ENCODE results near the gene RPP14.
"Not testable (repeated sequence)": the region's sequence is repeated elsewhere in the genome, so short reads cannot be mapped to it uniquely, and the experiment has no call there.

The RPP14 gene

DNA sequence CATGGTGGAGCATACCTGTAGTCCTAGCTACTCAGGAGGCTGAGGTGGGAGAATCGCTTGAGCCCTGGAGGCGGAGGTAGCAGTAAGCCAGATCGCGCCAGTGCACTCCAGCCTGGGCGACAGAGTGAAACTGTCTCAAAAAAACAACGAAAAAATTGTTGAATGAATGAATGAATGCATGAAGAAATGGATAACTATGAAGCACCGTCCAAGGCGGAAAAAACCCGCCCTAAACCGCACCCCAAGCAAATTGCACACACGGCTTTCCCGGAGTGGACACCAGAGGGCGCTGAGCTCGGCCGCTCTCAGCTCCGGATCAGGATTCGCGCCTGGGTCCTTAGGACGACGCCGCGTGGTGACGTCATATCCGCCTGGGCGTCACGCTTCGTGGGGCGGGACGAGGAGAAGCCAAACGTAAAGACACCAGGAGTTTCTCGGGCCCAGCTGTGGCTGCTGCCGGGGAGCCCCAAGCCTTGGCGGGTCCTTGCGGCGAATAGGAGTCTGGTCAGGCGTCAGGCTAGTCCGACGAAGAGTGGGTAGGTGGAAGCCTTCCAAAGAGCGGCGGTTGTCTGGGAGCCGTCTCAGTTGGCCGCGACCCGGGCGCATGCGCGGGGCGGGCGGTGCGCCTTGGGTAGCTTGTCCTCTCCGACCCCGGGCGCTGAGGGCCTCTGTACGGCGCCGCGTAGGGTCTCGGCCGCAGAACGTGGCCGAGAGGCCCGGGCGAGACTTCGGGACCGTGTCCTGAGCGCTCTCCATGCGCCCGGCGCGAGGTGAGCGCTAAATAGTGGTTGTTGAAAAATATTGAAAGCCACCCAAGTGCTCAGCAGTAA lies at the start of gene RPP14, which contains the start of gene HTD2:
Gene RPP14 (plus strand): TSS at position 364 of the 830 bp plus-strand sequence. CDS start 4,085 bp downstream, outside the sequence.
Gene HTD2 (plus strand): TSS at position 639 of the 830 bp plus-strand sequence. CDS start 11,094 bp downstream, outside the sequence.
- peak; percentile 58 for DNase-seq

DNA sequence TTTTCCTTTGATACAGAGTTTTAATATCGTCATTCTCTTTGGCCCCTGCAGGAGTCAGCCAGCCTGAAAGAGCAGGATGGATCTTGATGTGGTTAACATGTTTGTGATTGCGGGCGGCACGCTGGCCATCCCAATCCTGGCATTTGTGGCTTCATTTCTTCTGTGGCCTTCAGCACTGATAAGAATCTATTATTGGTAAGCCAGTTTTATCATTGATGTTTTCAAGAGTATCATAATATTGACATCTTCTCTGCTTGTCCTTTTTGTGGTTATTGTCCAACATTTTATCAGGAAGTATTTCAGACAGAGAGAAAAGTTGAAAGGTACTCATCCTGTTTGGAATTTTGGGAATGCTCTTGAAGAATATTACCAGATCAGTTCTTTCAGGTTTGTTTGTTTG lies 49.5 kb upstream of the RPP14 start:
- DNase-seq = no peak

DNA sequence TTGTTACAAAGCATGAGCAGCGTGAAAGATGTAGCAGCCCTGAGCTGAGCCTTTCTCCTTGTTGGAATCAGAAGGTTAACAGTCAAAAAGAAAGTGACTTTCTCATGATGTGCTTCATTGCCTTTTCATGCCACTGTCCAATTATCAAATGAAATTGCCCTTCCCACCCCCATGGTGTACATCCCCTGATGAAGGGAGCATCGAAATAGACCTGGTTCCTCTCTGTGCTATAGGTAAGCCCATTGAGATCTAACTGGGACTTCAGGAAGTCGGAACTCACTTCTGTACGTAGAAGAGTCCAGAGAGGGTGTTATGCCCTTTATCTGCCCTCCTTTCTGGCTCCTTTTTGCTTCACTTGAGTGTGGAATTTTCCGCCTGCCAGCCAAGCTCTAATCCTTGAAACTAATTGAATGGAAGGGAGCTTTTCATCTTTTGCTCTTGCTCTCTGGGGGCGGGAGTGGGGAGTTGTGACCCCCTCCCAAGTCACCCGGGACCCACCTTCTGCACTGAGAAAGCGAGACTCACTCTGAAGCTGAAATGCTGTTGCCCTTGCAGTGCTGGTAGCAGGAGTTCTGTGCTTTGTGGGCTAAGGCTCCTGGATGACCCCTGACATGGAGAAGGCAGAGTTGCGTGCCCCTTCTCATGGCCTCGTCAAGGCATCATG lies 47.5 kb upstream of the RPP14 start:
- no peak for DNase-seq

DNA sequence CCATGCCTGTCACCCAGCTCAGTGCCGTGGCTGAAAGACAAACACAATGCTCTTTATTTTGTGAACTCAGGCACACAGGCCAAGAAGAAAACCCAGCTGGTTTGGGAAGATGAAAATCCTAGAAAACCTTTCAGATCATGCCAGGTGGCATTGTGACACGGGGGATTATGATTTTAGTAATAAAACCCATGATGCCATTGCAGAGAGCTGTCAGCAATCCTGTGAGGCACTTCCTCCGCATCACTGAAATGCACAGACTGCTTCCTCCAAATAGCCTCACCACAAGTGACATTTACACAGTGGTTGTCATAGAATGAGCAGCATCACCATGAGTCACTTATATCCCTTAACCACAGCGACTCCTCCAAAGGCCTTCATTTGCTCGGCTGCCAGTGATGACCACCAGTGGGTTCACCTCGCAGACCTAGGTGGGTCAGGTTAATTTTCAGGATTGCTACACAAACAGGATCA lies 45.7 kb upstream of the RPP14 start:
- no peak for DNase-seq

DNA sequence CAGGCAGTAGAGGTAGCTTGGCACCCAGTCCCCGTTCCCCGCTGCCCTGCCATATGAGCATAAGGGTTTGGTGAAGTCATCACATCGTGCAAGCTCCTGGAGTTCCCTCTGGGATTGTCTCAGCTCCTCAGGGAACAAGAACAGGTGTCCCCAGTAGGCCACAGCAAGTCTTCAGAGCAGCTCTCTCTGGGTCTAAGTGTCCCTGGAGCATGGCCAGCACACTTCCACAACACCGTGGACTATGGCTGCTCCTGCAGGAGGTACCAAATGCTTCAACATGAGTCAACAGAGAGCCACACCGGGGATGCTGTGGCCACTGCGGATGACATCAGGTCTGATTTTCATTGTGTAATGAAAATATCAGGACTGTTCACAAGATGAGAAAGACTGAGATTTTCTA lies 45.3 kb upstream of the RPP14 start:
- DNase-seq = no peak

DNA sequence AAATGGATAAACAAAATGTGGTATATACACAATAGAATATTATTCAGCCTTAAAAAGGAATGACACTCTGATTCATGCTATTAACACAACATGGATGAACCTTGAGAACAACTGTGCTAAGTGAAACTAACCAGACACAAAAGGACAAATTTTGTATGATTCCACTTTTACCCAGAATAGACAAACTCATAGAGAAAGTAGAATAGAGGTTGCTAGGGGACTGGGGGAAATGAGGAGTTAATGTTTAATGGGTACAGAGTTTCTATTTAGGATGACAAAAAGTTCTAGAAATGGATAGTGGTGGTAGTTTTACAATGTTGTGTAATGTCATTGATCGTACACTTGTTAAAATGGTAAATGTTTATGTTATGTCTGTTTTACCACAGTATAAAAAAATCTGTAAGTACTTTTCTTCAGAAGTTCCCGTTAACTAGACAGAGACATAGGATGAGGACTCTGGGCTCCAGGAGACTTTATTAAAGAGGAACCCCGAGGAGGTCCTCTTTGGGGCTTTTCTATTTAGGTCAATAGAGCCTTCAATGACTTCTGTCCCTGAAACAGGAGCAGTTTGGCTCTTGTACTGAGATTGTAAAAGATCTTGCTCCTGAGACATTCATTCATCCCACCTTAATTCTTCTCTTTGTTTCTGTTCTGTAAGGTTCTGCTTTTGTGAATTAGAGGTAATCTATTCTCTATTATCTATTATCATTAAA lies 43.9 kb upstream of the RPP14 start:
- no peak for DNase-seq

DNA sequence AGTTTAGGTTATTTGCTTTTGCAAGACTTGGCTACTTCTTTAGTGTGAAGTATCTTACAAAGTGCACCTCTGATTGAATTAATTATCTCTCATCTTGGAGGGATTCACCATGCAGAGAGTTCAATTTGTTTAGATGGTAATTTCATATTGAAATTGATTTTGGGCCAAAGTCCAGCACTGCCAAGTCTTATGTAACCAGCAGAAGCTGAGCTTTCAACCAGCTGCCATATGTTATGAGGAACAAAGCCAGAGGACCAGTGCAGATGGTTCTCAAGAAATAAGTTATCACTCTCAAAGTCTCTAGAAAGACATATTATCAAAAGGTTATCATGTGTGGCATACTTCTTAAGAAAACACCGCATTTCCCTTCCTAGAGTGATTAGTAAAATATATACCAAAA lies 39.5 kb upstream of the RPP14 start:
- DNase-seq = no peak

DNA sequence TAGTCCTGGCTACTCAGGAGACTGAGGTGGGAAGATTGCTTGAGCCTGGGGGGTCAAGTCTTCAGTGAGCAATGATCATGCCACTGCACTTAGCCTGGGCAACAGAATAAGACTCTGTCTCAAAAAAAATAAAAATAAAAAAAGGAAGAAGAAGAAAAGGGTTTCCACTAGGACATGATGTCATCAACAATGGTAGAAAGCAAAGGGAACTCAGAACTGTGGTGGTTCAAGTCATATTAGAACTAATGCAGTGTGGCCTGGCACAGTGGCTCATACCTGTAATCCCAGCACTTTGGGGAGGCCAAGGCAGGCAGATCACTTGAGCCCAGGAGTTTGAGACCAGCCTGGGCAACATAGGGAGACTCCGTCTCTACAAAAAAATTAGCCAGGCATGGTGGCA lies 38.5 kb upstream of the RPP14 start:
- DNase-seq = not testable (repeated sequence)

DNA sequence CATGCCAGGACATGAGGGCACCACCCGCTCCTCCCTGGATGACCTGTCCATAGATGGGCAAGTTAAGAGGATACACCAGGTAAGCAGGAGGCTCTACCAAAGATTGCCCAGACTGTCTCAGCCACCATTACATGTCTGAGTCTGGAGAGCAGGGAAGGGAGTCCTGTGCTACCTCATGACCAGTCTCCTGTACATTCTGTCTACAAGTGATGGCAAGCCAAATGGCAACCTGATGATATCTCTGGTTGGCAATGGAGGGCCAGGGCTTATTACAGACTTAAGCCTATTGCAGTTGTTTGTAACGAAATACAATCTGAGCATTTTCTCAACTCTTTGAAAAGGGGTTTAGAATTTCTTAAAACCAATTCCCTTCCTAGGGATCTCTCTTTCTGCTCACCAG lies 36.7 kb upstream of the RPP14 start:
- DNase-seq = no peak

DNA sequence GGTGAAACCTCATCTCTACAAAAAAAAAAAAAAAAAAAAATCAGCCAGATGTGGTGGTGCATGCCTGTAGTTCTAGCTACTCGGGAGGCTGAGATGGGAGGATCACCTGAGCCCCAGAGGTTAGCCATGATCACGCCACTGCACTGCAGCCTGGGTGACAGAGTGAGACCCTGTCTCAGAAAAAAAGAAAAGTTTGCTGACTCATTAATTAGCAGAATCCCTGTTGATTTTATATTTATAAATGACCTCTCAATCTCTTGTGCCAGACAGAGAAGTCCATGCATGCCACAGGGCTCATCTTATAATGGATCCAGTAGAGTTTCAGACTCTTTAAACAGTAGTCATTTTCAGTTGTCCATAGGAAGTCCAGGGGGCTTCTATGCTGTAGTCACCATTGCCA lies 35.6 kb upstream of the RPP14 start:
- no peak for DNase-seq

DNA sequence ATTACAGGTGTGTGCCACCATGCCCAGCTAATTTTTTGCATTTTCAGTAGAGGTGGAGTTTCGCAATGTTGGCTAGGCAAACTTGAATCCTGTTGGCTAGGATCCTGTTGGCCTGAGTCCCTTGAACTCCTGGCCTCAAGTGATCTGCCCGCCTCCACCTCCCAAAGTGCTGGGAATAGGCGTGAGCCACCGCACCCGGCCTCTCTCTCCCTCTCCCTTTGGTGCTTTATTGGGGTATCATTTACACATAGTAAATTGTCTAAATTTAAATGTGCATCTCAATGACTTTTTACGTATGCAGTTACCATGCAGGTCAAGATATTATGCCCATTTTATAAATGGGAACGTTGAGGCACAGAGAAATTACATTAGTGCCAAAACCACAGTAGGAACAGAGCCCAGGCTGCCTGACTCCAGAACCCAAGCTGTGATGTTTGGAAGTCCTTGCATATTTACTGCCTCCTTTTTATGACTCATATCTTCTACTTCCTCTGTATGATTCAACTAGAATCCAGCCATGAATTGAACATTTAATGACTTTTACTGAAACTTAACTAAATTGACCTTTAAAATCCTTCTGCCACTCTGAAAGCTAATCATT lies 34.0 kb upstream of the RPP14 start:
- DNase-seq = no peak

DNA sequence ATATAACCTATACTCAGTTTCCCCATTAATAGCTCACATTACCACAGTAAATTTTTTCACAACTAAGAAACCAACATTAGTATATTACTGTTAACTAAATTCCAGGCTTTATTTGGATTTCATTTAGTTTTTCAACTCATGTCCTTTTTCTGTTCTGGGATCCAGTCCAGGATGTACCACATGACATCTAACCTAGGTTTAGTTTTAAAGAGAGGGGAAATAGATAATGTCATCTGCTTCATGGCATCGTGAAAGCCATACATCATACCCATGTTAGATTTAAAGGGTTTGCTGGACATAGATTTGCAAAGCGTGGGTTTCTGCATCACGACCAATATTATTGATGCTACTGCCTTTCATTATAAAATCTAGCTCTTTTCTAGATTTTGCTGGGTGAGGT lies 33.2 kb upstream of the RPP14 start:
- DNase-seq = no peak

DNA sequence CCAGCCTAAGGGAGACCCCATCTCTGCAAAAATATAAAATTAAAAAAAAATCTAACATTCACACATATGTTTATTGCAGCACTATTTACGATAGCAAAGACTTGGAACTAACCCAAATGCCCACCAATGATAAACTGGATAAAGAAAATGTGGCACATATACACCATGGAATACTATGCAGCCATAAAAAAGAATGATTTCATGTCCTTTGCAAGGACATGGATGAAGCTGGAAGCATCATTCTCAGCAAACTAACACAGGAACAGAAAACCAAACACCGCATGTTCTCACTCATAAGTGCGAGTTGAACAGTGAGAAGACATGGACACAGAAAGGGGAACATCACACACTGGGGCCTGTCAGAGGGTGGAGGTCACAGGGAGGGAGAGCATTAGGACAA lies 32.7 kb upstream of the RPP14 start:
- not testable (repeated sequence) for DNase-seq

DNA sequence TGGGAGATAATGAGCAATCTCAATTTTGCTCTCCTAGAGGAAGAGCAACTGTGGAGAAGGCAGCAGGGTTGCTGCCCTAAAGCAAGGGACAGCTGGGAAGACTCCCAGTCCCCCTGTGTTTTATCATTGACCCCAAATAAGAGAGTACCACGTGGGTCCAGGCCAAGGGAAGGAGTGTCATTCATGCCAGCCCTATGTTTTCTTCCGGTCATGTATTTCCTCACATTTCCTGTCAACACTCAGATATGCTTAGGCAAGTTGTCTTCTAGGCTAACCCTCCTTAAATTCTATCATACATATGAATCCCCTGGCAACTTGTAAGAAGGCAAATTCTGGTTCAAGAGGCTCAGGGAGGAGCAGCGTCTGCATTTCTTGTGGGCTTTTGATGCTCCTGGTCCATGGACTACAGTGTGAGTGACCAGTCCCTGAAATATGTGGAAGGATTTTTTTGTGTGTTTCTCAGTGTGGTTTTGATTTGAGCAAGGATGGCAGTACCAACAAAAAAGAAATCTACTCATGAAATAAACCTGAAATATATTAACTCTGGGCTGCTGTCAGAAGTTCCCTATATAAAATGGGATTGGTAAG lies 31.9 kb upstream of the RPP14 start:
- no peak for DNase-seq

DNA sequence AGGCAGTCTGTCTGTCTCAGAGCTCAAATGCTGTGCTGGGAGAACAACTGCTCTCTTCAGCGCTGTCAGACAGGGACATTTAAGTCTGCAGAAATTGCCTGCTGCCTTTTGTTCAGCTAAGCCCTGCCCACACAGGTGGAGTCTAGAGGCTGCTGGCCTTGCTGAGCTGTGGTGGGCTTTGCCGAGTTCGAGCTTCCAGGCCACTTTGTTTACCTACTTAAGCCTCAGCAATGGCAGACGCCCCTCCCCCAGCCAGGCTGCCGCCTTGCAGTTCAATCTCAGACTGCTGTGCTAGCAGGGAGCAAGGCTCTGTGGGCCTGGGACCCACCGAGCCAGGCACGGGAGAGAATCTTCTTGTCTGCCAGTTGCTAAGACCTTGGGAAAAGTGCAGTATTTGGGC lies 25.0 kb upstream of the RPP14 start:
- DNase-seq = no peak

DNA sequence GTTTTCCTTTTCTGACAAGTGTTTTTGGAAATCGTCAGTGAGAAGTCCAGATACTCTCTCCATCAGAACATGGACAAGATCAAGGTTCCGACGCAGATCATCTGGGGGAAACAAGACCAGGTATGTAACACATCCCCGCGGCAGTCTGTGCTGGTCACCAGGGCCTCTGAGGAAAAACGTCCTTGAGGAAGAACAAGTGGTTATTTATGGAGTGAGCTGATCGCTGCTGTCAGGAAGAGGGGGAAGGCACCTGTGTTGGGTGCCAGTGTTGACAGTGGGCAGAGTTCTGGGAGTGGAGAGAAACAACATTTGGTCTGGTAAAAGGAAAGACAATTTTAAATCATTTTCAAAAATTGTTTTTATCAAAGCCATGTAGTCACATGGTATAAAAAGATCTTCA lies 20.7 kb upstream of the RPP14 start:
- DNase-seq = no peak

DNA sequence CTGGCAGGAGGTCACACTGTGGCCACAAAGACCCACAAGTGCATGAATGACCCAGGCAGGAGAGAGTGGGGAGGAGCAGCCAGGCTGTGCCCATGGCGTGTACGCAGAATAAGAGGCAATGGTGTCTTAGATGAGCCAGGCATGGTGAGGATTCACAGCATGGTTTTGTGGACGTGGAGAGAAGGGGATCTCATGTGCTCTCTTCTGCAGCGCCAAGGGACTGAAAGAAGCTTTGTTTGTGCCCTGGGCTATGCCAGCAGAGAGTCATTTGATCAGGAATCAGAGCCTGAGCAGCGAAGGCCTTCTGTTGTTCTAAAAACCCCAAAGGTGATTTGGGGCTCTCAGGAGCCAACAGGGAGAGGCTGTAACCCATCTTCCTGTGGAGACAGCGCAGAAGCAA lies 18.7 kb upstream of the RPP14 start:
- DNase-seq = no peak

DNA sequence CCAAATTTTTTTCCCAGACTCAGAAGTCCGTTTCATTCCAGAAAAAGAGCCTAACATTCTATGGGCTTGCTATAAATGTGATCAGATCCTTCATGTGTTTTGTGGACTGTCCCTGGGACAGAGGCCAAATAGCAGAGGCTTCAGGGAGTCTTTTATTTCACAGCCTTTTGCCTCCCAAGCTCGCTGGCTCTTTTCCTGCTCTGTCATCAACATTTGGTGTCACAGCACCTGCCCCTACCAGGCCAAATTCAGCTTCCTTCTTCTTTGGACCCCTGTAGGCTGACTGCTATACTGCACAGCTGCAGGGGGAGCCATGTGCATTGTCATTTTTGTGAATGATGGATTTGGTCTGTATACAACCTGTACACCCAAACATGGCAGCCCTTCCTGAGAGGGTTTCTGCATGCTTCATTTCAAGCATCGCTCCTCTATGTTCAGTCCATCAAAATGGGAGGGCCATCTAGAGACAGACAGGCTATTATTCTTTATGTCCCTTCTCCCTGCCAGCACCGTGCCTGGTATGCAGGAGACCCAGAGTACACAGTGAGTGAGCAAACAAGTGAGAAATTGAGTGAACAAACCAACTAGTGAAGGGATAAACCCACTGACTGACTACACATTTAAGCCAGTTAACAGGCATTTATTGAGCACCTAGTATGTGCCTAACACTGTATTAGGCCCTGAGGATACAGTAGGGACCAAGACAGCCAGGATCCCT lies 17.9 kb upstream of the RPP14 start:
- DNase-seq = no peak

DNA sequence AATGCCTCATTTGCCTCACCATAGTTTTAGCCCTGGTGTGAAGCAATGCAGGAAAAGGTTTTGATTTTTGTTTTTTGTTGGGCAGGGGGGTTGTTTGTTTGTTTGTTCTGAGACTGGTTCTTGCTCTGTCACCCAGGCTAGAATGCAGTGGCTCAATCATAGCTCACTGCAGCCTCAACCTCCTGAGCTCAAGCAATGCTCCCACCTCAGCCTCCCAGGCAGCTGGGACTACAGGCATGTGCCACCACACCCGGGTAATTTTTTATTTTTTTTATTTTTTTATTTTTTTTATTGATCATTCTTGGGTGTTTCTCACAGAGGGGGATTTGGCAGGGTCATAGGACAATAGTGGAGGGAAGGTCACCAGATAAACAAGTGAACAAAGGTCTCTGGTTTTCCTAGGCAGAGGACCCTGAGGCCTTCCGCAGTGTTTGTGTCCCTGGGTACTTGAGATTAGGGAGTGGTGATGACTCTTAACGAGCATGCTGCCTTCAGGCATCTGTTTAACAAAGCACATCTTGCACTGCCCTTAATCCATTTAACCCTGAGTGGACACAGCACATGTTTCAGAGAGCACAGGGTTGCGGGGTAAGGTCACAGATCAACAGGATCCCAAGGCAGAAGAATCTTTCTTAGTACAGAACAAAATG lies 17.0 kb upstream of the RPP14 start:
- DNase-seq = not testable (repeated sequence)

DNA sequence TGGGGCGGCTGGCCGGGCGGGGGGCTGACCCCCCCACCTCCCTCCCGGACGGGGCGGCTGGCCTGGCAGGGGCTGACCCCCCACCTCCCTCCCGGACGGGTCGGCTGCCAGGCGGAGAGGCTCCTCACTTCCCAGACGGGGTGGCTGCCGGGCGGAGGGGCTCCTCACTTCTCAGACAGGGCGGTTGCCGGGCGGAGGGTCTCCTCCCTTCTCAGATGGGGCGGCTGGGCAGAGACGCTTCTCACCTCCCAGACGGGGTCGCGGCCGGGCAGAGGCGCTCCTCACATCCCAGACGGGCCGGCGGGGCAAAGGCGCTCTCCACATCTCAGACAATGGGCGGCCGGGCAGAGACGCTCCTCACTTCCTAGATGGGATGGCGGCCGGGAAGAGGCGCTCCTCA lies 15.6 kb upstream of the RPP14 start:
- DNase-seq = not testable (repeated sequence)

DNA sequence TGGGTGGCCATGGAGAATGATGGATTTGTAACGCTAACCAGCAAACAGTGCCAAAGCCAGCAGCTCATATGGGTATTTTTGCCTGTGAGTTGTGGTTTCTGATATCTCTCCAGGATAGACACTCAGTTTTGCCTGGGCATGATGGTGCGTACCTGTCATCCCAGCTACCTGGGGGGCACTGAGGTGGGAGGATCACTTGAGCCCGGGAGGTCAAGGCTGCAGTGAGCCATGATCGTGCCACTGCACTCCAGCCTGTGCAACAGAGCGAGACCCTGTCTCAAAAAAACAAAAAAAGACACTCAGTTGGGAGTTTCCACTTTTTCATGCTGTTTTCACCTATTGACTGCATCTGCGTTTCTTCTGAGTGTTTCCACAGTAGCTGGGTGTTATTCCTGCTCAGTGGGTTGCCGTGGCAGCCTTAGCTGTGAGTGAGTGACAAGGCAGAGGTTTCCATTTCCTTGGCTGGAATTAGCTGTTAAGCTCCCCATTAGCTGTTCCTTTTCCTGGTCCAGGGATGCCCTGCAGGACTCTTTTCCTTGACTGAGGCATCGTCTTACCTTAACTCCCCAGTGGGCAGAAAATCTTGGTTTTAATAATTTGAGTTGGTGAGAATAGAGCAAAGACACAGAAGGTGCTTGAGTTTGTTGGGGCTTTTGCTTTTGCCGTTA lies 14.2 kb upstream of the RPP14 start:
- no peak for DNase-seq

Measured in DMS79 treated with DMSO at 0.1 percent for 48 hours (cell line).